Neural cell (in vitro differentiated cells): ENCODE data around the gene BMI1. TPM values are rescaled to one million over a fixed set of nuclear protein-coding genes. Genes with fewer than 3 reads are reported as not detected.

Source experiments
- H2AFZ ChIP-seq: fragments of 200-600, 300-800 bp; sonication (generic), shearing (Covaris generic); 2 replicates; pipeline ENCODE4 v1.6.0; 2014; ENCODE audit warnings: low read depth, mild to moderate bottlenecking, antibody characterized with exemption, low read length, moderate library complexity
- H3F3A ChIP-seq: fragments of 200-600 bp; shearing (Covaris generic); 2 replicates; pipeline ENCODE4 v1.6.1; 2016; ENCODE audit warnings: mild to moderate bottlenecking, moderate library complexity, mixed read lengths, antibody characterized with exemption, low read length; ENCODE audit not compliant: insufficient read depth, poor library complexity, severe bottlenecking
- H3K27ac ChIP-seq: fragments of 200-600, 300-800 bp; sonication (generic), shearing (Covaris generic); 2 replicates; pipeline ENCODE4 v1.5.1; 2014; ENCODE audit warnings: mild to moderate bottlenecking, low read length, moderate library complexity
- H3K27me3 ChIP-seq: fragments of 300-800, 200-600 bp; sonication (generic), shearing (Covaris generic); 2 replicates; pipeline ENCODE4 v1.6.0; 2014; ENCODE audit warnings: mild to moderate bottlenecking, low read depth, low read length, moderate library complexity; ENCODE audit not compliant: insufficient read depth
- H3K36me3 ChIP-seq: fragments of 300-800, 200-600 bp; sonication (generic), shearing (Covaris generic); 2 replicates; pipeline ENCODE4 v1.5.1; 2014; ENCODE audit warnings: mild to moderate bottlenecking, antibody characterized with exemption, low read length, moderate library complexity; ENCODE audit not compliant: insufficient read depth
- H3K4me2 ChIP-seq: fragments of 300-800, 200-600 bp; sonication (generic), shearing (Covaris generic); 2 replicates; pipeline ENCODE4 v1.6.0; 2014; ENCODE audit warnings: mild to moderate bottlenecking, low read length
- H3K4me3 ChIP-seq: fragments of 300-800, 200-600 bp; sonication (generic), shearing (Covaris generic); 2 replicates; pipeline ENCODE4 v1.5.1; 2014; ENCODE audit warnings: mild to moderate bottlenecking, low read length, moderate library complexity
- H3K79me2 ChIP-seq: fragments of 200-600 bp; shearing (Covaris generic); replicated peaks from 2 replicates; pipeline ENCODE4 v1.6.0; 2014; ENCODE audit warnings: mild to moderate bottlenecking, low read length, moderate library complexity; ENCODE audit not compliant: insufficient read depth
- H3K9ac ChIP-seq: fragments of 300-800, 200-600 bp; sonication (generic), shearing (Covaris generic); 2 replicates; pipeline ENCODE4 v1.6.1; 2016; ENCODE audit warnings: mild to moderate bottlenecking, low read length, mixed read lengths
- H3K9me2 ChIP-seq: fragments of 200-600 bp; shearing (Covaris generic); 2 replicates; pipeline ENCODE4 v1.6.1; 2016; ENCODE audit warnings: mild to moderate bottlenecking, low read length, mixed read lengths; ENCODE audit not compliant: insufficient read depth
- H3K9me3 ChIP-seq: fragments of 200-600, 300-800 bp; sonication (generic), shearing (Covaris generic); 2 replicates; pipeline ENCODE4 v1.6.1; 2016; ENCODE audit warnings: mild to moderate bottlenecking, mixed run types, low read length, moderate library complexity, mixed read lengths
- H4K20me1 ChIP-seq: fragments of 200-600 bp; shearing (Covaris generic); 2 replicates; pipeline ENCODE4 v1.6.1; 2016; ENCODE audit warnings: mild to moderate bottlenecking, mixed run types; ENCODE audit not compliant: insufficient read depth
- EP300 ChIP-seq: fragments of 450-650 bp; conservative IDR thresholded peaks from 2 replicates; pipeline ENCODE4 v1.6.1; 2014; ENCODE audit warnings: antibody characterized with exemption, mild to moderate bottlenecking, moderate library complexity; ENCODE audit not compliant: poor library complexity, severe bottlenecking
- EZH2 ChIP-seq: fragments of 200-600, 300-800 bp; shearing (Covaris generic), sonication (generic); IDR thresholded peaks from 2 replicates; pipeline ENCODE4 v1.6.1; 2014; ENCODE audit warnings: antibody characterized with exemption, low read length, borderline replicate concordance, mild to moderate bottlenecking; ENCODE audit not compliant: insufficient read depth, poor library complexity, severe bottlenecking
- MXI1 ChIP-seq: fragments of 450-650 bp; conservative IDR thresholded peaks from 2 replicates; pipeline ENCODE4 v1.6.1; 2014; ENCODE audit warnings: antibody characterized with exemption, mild to moderate bottlenecking; ENCODE audit not compliant: poor library complexity, severe bottlenecking
- POLR2AphosphoS5 ChIP-seq: IDR thresholded peaks from 2 replicates; pipeline ENCODE4 v1.6.1; 2012
- RAD21 ChIP-seq: fragments of 450-650 bp; conservative IDR thresholded peaks from 2 replicates; pipeline ENCODE4 v1.6.1; 2014; ENCODE audit warnings: antibody characterized with exemption, mild to moderate bottlenecking, moderate library complexity
- SMC3 ChIP-seq: fragments of 450-650 bp; conservative IDR thresholded peaks from 2 replicates; pipeline ENCODE4 v1.6.1; 2014; ENCODE audit warnings: antibody characterized with exemption, mild to moderate bottlenecking, moderate library complexity; ENCODE audit not compliant: poor library complexity
- TAF1 ChIP-seq: IDR thresholded peaks from 2 replicates; pipeline ENCODE4 v1.6.1; 2012; ENCODE audit warnings: low read depth
- polyA plus RNA-seq: library from polyadenylated mRNA; depleted of rRNA; stranded (reverse); fragments of >200 nt; gene quantifications from 2 replicates; pipeline ENCODE4 v1.2.3, GENCODE V29; 2014
- TF ChIP-seq, protein P1 (sequence below): fragments of 450-650 bp; IDR thresholded peaks from 2 replicates; pipeline ENCODE4 v1.5.1; 2014; ENCODE audit warnings: antibody characterized with exemption, mild to moderate bottlenecking, moderate library complexity; ENCODE audit not compliant: poor library complexity, severe bottlenecking
- TF ChIP-seq, protein P2 (sequence below): IDR thresholded peaks from 2 replicates; pipeline ENCODE4 v1.6.1; 2012; ENCODE audit warnings: borderline replicate concordance

Gene BMI1
- polyA plus RNA-seq, 1 donor from 2014 or later = 86.8 TPM

DNA sequence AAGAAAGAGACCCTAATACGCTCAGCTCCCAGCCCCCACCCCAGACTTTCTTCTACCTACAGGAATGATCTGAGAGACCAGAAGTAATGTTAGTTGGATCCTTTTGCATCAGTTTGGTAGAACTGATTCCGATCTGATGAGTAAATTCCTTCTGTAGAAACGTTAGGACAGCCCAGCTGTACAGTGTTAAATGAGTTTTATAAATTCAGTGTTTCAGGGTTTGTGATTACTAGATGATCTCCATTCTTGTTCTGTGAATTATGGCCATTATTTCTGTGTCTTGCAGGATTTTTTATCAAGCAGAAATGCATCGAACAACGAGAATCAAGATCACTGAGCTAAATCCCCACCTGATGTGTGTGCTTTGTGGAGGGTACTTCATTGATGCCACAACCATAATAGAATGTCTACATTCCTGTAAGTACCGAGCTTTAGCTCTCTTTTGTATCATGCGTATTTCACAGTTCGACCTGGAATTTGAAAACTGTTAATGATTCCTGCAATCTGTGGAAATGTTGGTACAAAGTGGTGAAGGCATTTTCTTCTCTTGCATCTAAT, 5.3 kb downstream of the BMI1 start:
- no peaks in the 10 kb centered on the region for H3K9me3 ChIP-seq
- H3K27me3 ChIP-seq = peaks cover 51% of the 10 kb centered on the region
- no peak for TF ChIP-seq EP300
- TF ChIP-seq, protein P1, sequence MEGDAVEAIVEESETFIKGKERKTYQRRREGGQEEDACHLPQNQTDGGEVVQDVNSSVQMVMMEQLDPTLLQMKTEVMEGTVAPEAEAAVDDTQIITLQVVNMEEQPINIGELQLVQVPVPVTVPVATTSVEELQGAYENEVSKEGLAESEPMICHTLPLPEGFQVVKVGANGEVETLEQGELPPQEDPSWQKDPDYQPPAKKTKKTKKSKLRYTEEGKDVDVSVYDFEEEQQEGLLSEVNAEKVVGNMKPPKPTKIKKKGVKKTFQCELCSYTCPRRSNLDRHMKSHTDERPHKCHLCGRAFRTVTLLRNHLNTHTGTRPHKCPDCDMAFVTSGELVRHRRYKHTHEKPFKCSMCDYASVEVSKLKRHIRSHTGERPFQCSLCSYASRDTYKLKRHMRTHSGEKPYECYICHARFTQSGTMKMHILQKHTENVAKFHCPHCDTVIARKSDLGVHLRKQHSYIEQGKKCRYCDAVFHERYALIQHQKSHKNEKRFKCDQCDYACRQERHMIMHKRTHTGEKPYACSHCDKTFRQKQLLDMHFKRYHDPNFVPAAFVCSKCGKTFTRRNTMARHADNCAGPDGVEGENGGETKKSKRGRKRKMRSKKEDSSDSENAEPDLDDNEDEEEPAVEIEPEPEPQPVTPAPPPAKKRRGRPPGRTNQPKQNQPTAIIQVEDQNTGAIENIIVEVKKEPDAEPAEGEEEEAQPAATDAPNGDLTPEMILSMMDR = no peak
- TF ChIP-seq SMC3 = no peak
- TF ChIP-seq, protein P2, sequence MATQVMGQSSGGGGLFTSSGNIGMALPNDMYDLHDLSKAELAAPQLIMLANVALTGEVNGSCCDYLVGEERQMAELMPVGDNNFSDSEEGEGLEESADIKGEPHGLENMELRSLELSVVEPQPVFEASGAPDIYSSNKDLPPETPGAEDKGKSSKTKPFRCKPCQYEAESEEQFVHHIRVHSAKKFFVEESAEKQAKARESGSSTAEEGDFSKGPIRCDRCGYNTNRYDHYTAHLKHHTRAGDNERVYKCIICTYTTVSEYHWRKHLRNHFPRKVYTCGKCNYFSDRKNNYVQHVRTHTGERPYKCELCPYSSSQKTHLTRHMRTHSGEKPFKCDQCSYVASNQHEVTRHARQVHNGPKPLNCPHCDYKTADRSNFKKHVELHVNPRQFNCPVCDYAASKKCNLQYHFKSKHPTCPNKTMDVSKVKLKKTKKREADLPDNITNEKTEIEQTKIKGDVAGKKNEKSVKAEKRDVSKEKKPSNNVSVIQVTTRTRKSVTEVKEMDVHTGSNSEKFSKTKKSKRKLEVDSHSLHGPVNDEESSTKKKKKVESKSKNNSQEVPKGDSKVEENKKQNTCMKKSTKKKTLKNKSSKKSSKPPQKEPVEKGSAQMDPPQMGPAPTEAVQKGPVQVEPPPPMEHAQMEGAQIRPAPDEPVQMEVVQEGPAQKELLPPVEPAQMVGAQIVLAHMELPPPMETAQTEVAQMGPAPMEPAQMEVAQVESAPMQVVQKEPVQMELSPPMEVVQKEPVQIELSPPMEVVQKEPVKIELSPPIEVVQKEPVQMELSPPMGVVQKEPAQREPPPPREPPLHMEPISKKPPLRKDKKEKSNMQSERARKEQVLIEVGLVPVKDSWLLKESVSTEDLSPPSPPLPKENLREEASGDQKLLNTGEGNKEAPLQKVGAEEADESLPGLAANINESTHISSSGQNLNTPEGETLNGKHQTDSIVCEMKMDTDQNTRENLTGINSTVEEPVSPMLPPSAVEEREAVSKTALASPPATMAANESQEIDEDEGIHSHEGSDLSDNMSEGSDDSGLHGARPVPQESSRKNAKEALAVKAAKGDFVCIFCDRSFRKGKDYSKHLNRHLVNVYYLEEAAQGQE = no peak
- no peak for TF ChIP-seq TAF1
- TF ChIP-seq RAD21 = no peak
- TF ChIP-seq MXI1 = no peak
- no peak for TF ChIP-seq POLR2AphosphoS5
- TF ChIP-seq EZH2 = no peak
- no peak overlapping the region for H3K4me2 ChIP-seq
- peaks cover 4% of the 10 kb centered on the region for H3F3A ChIP-seq
- peak overlapping the region; percentile 51 for H3K4me3 ChIP-seq
- H3K27ac ChIP-seq = no peak overlapping the region
- H2AFZ ChIP-seq = no peak overlapping the region
- peaks cover 14% of the 10 kb centered on the region for H4K20me1 ChIP-seq
- peaks cover 21% of the 10 kb centered on the region for H3K36me3 ChIP-seq
- no peaks in the 10 kb centered on the region for H3K9me2 ChIP-seq
- no peak overlapping the region for H3K9ac ChIP-seq
- H3K79me2 ChIP-seq = peaks cover 38% of the 10 kb centered on the region

DNA sequence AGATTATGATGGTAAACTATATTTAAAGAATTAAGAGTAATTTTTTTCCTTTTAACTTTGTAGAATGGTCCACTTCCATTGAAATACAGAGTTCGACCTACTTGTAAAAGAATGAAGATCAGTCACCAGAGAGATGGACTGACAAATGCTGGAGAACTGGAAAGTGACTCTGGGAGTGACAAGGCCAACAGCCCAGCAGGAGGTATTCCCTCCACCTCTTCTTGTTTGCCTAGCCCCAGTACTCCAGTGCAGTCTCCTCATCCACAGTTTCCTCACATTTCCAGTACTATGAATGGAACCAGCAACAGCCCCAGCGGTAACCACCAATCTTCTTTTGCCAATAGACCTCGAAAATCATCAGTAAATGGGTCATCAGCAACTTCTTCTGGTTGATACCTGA, 8.3 kb downstream of the BMI1 start:
- H3K4me2 ChIP-seq = no peak overlapping the region
- H3K79me2 ChIP-seq = peaks cover 18% of the 10 kb centered on the region
- peaks cover 55% of the 10 kb centered on the region for H3K27me3 ChIP-seq
- peaks cover 11% of the 10 kb centered on the region for H4K20me1 ChIP-seq
- no peak overlapping the region for H3K4me3 ChIP-seq
- peaks cover 9% of the 10 kb centered on the region for H3K9me3 ChIP-seq
- H3F3A ChIP-seq = peaks cover 4% of the 10 kb centered on the region
- H3K9me2 ChIP-seq = no peaks in the 10 kb centered on the region
- H3K9ac ChIP-seq = no peak overlapping the region
- no peak overlapping the region for H3K27ac ChIP-seq
- H2AFZ ChIP-seq = no peak overlapping the region
- TF ChIP-seq, protein P2 = no peak
- TF ChIP-seq, protein P1 = no peak
- TF ChIP-seq TAF1 = no peak
- H3K36me3 ChIP-seq = peaks cover 26% of the 10 kb centered on the region
